SK-MEL-5 (cell line): ENCODE measurements around the gene CPXM2. TPM values are rescaled to one million over a fixed set of nuclear protein-coding genes. Genes with fewer than 3 reads are reported as not detected.
"Not testable (repeated sequence)": the region's sequence is repeated elsewhere in the genome, so short reads cannot be mapped to it uniquely, and the experiment has no call there.

Source experiments
- DNase-seq: peaks from one replicate; pipeline ENCODE4 v3.0.0-alpha.2; 2016; ENCODE audit warnings: low read depth, low spot score
- in situ Hi-C: cut with HindIII; loops from 2 replicates; pipeline ENCODE4 v1.10.0; 2016; ENCODE audit warnings: low sequenced_read_pairs, high pct_unique_total_duplicates, low pct_unique_long_range_greater_than_20kb
- total RNA-seq: library from RNA; depleted of rRNA; stranded (reverse); fragments of >200 nt; shearing (Covaris generic); gene quantifications from 2 replicates; pipeline ENCODE4 v1.2.3, GENCODE V29; 2014

CPXM2 gene
- total RNA-seq, 1 experiment from 2014 or later: 1.2 TPM

- in situ Hi-C loops: no loop called here
- DNase-seq: peak; percentile 42
Measured at GRCh38 chr10:123746061-123746460, 145.5 kb downstream of the CPXM2 start.

DNA sequence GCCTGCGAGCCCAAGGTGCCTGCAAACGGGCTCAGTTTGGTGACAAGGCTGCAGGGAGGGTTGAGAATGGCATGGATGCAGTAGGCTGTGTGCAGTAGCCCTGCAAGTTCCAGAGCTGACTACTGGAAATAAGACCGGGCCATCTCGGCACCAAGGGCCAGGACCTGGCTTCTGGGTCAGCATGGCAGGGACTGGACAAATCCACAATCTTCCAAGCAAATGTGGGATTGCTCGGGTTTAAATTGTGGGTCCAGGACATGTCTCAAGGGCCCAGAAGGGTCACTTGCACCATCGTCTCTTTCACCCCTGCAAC, 147.4 kb downstream of the CPXM2 start:
- DNase-seq: no peak
- in situ Hi-C loops: no loop called here

- in situ Hi-C loops: no loop called here
- peak; percentile 73 for DNase-seq
Measured at GRCh38 chr10:123743441-123744223, 148.0 kb downstream of the CPXM2 start.

GRCh38 chr10:123742751-123743440, 148.7 kb downstream of the CPXM2 start:
- DNase-seq: no peak
- in situ Hi-C loops: no loop called here

GRCh38 chr10:123741711-123742110, 149.9 kb downstream of the CPXM2 start:
- DNase-seq: no peak
- in situ Hi-C loops: no loop called here

GRCh38 chr10:123741146-123741545, 150.5 kb downstream of the CPXM2 start:
- DNase-seq: no peak
- in situ Hi-C loops: no loop called here

- DNase-seq, in situ Hi-C loops: not testable (repeated sequence)
Measured at GRCh38 chr10:123736917-123737316, 154.7 kb downstream of the CPXM2 start.

DNA sequence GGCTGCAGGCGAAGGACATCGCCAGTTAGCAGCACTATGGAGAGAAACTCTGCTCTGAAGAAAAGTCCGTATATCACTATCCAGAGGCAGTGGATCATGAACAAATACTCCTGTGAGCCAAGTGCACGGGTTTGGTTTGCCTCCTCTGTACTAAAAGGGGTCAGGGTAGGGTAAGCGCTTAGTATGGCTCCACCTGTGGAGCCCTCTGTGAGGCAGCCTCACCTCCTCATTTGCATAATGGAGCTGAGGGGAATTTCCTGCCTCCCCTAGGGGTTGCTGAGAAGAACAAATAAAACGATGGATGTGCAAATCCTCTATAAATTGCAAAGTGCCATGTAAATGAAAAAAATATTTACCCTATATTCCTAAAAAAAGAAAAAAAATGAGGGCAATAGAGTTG, 162.1 kb downstream of the CPXM2 start:
- in situ Hi-C loops: no loop called here
- no peak for DNase-seq

GRCh38 chr10:123726836-123727235, 164.8 kb downstream of the CPXM2 start:
- in situ Hi-C loops: no loop called here
- no peak for DNase-seq

GRCh38 chr10:123726381-123726780, 165.2 kb downstream of the CPXM2 start:
- DNase-seq: no peak
- in situ Hi-C loops: no loop called here

DNA sequence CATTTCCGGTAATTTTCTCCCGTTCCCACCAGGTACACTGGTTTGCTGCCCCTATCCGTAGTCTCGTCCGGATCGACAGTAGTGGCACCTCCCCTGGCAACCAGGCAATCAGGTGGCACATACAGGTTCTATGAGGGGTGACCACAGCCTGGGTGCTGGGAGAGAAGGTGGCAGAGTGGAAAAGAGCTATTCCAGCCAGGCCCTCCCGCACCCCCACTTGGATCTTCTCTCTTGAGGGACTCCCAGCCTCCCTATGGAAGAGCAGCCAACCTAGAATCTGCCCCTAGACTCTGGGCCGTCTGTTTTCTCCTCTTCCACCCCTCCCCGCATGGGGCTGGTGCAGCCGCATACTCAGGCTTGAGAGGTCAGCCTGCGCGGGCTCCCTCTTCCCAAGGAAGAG, 166.9 kb downstream of the CPXM2 start:
- no peak for DNase-seq
- in situ Hi-C loops: no loop called here

GRCh38 chr10:123722351-123722750, 169.3 kb downstream of the CPXM2 start:
- no peak for DNase-seq
- in situ Hi-C loops: no loop called here

DNA sequence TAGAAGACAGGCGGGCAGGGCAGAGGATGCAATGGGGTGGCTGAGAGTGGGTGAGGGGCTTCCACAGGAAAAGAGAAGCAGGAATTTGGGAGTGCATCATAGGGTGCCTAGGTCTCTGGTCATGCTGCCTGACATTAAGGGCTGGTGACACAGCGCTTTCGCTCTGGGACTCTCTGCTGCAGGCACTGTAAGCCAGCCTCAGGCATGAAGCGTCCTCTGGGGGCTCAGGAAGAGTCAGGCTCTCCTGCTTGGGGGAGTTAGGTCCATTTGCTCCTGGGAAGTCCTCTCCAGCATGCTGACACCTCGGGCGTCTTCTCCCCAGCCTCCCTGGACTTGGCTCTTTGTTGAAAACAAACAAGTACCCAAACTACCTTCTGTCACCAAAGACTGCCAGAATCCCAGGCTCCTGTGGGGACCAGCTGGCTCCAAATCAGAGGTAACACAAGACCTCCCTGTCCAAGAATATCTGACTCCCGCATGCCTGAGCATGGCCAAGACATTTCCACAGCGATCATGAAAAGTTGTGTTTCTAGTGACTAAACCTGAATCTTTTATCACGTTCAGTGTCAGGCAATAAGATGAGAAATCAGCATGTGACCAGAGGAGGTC, 170.1 kb downstream of the CPXM2 start:
- in situ Hi-C loops: no loop called here
- DNase-seq: no peak

GRCh38 chr10:123720536-123720935, 171.1 kb downstream of the CPXM2 start:
- DNase-seq: no peak
- in situ Hi-C loops: no loop called here

DNA sequence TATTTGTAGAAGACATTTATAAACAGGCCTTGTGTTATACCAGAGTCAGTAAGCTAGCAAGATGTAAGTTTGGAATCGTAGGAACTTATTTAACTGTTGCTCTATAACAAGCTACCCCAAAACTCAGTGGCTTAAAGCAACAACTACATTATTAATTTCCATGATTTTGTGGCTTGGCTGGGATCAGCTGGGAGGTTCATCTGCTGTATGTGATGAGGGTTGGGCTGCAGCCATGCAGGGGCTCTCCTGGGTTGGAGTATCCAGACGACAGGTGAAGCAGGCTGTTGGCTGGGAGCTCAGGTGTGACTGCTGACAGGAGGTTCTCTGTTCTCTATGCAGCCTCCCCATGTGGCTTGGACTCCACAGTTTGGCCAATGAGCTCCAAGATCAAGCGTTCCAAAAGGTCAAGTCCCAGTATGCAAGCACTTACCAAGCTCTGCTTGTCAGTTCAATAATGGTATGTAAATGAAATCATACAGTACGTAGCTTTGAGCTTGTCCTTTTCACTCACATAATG, 173.0 kb downstream of the CPXM2 start:
- no peak for DNase-seq
- in situ Hi-C loops: no loop called here

- in situ Hi-C loops: no loop called here
- DNase-seq: no peak
Measured at GRCh38 chr10:123717336-123717735, 174.3 kb downstream of the CPXM2 start.

- in situ Hi-C loops: no loop called here
- DNase-seq: no peak
Measured at GRCh38 chr10:123715546-123715945, 176.1 kb downstream of the CPXM2 start.

DNA sequence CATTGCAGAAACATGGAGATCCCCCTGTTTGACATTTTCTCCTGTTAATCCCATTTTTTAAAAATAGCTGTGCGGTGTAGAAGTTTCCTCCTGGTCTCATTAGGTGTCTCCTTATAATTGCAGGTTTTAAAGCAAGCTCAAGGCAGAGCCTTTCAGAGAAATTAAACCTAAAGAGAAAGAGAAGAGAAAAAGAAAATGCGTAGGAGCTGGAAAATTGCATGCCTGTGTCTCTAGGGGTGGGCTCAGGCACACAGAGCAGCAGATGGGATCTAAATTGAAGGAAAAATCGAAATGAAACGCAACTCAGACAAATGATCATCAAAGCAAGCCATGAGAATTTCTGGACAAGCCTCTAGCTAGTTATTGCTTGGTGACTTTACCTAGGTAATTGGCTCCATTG, 185.4 kb downstream of the CPXM2 start:
- DNase-seq: no peak
- in situ Hi-C loops: no loop called here

GRCh38 chr10:123704812-123705211, 186.8 kb downstream of the CPXM2 start:
- in situ Hi-C loops: no loop called here
- DNase-seq: no peak
